Measurements from ENCODE around the gene ALPL.

The ALPL gene

GRCh38 chr1:21532496-21532895, 23.3 kb downstream of the ALPL start:
- DNase-seq, result no peak

DNA sequence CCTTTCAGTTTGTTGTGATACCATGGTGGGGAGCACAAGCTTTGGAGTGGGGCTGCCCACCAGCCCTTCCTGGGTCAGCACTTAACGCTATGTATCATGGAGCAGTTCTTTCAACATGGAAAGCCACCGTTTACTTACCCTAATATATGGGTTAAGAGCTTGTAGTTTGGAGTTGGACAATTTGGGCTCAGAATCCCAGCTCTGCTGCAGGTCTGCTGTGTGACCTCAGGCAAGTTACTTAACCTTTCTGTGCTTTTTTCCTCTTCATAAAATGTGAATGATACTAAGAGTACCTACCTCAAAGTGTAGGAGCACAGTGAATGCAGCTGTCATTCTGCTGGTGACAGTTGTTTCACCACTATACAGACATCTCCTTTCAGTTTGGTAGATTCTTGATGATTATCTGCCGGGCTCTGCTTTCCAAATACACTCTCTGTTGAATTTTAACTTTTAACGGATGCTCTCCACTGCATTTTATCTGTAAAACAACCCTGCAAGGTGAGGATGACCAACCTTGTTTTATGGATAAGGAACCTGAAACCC, 23.8 kb downstream of the ALPL start:
- DNase-seq, result no peak

GRCh38 chr1:21534146-21534545, 24.9 kb downstream of the ALPL start:
- DNase-seq, result no peak

GRCh38 chr1:21534674-21535378, 25.6 kb downstream of the ALPL start:
- peak in 1 of 2 donors; percentile 6 for DNase-seq

DNA sequence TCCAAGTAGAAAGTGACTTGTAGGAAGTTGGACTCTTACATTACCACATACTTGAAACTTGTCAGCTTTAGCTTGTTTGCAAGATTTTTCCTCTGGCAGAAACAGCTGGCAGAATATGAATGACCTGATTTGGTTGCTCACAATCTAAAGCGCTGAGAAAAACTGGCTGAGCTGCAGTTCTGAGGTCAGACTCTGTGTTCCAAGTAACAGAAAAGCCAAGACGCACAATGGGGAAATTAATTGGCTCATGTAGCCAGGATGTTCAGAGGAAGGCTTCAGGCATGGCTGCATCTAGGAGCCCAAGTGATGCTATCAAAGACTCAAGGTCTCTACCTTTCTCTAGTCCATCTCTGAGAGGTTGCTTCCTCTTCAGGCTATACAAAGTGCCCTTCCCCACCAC, 27.0 kb downstream of the ALPL start:
- DNase-seq, result no peak

- DNase-seq, result no peak
Measured at GRCh38 chr1:21537511-21537931, 28.3 kb downstream of the ALPL start.

DNA sequence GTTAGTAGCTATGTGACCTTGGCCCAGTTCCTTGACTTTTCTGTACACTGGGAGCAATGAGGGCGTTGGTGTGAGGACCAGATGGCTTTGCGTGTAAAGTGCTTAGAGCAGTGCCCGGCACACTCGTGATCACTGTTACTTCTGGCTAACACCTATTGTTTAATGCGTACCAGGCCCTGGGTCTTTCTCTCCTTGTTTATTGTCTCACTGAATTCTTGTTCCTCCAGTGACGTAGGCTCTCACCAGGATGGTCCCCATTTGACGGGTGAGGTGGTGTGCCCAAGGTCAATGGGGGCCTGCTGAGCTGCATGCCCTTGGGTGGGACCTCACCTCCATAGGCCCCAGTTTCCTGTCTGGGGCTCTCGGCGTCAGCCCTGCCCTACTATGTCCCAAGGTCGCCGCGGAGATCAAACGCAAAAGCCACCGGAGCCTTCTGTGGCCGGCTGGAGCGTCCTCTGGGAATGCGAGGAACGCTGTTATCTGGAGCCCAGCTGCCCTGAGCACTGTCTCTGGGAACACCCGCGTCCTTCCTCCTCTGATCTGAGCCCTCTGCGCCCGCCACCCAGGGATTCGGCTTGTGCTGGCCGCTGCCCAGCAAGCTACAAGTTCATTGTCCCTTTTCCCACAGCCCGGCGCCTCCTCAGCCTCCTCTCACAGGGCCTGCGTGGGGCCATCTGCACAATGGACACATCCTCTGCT, 28.9 kb downstream of the ALPL start:
- no peak for DNase-seq

GRCh38 chr1:21539933-21540332, 30.7 kb downstream of the ALPL start:
- DNase-seq, result no peak

DNA sequence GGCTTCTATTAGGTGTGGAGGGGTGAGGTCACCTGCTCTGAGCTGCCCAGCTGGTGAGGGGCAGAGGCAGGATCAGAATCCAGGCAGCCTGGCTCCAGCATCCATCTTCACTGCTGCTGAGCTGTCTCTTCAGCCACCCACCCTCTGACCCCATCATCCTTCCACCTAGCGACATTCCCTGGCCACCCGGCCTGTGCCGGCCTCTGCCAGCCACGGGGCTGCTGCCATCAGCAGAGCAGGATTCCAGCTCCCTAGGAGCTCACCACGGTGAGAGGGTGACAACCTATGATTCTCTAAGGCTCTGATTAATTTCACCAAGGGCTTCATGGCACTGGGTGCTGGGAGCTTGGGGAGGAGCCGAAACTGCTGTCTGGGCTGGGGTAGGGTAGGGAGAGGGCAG, 32.1 kb downstream of the ALPL start:
- DNase-seq, result no peak

DNA sequence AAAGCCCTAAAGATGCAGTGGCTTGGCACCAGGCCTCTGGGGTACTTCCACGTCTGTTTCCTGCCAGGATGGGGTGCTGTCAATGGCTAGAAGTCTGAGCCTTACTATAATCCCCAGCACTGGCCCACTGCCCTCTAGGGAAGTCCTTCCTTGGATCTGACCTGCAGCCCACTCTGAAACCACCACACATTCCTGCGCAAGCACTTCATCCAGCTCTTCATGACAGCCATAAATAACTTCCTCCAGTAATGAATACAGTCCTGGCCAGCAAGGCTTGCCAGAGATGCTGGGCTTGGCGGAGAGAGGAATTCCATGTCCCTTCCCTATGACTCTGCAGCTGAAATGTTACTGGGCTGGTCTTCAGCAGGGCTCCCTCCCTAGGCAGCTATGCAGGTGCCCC, 32.6 kb downstream of the ALPL start:
- no peak for DNase-seq

- no peak for DNase-seq
Measured at GRCh38 chr1:21543598-21543997, 34.4 kb downstream of the ALPL start.

DNA sequence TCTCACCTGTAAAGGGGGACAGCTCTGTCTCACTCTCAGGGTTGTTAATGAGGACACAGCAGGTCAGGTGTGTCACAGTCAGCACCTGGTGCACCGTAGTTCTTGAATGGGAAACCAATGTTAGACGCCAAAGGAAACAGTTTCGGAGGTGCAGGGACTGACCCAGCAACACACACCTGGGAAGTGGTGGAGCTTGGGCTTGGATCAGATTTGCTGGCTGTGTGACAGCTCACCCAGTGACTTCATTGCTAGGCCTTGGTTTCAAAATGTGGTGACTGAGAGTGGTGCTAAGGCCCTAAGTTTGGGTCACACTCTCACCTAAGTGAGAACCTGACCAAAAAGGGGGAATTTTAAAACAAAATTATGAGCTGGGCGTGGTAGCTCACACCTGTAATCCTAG, 34.9 kb downstream of the ALPL start:
- no peak for DNase-seq

GRCh38 chr1:21546122-21546825, 37.1 kb downstream of the ALPL start:
- no peak for DNase-seq

- no peak for DNase-seq
Measured at GRCh38 chr1:21547876-21548275, 38.7 kb downstream of the ALPL start.

GRCh38 chr1:21550097-21550496, 40.9 kb downstream of the ALPL start:
- DNase-seq, result no peak

DNA sequence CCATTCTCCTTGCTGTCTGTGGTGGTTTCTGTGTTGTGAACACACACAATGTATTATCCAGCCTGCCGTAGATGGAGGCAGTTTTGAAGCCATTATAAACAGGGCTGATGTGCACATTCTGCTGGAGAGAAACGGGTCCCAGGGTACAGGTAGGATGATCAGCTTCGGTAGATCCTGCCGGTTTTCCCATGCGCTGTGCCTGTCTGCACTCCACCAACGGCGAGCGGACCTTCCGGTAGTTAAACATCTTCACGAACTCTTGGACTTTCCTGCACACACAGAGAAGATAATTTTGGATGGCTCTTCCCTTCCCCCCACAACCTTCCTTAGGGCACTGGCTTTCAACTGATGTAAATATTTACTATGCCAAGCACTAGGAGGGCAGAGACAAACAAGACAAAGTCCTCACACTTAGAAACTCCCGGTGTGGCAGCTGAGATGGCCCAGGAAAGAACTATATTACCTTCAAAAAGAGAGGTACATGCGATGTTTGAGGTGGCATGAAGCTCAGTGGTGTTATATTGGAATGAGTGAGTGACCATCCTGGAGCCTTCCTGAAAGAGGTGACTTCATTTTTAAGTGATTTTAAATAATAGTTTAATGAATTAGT, 41.7 kb downstream of the ALPL start:
- DNase-seq, result no peak

DNA sequence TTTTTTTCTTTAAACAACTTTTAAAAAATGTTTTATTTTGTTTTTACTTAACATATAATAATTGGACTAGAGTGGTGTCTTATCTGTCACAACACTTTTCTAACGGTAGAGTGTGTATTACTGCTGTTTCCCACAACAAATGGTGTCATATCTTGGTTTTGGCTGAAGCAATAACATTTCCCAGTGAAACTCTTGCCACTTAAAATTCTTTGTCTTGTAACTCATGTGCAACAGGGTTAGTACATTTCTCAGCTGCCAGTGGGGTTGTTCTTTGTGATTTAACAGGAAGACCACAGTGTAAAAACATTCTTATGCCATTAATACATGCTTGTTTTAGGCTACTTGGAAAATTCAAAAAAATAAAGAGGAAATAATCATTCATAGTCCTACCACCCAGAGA, 43.5 kb downstream of the ALPL start:
- DNase-seq, result no peak

GRCh38 chr1:21553116-21553926, 44.1 kb downstream of the ALPL start:
- DNase-seq, result no peak

GRCh38 chr1:21559788-21560567, 50.8 kb downstream of the ALPL start:
- no peak for DNase-seq

DNA sequence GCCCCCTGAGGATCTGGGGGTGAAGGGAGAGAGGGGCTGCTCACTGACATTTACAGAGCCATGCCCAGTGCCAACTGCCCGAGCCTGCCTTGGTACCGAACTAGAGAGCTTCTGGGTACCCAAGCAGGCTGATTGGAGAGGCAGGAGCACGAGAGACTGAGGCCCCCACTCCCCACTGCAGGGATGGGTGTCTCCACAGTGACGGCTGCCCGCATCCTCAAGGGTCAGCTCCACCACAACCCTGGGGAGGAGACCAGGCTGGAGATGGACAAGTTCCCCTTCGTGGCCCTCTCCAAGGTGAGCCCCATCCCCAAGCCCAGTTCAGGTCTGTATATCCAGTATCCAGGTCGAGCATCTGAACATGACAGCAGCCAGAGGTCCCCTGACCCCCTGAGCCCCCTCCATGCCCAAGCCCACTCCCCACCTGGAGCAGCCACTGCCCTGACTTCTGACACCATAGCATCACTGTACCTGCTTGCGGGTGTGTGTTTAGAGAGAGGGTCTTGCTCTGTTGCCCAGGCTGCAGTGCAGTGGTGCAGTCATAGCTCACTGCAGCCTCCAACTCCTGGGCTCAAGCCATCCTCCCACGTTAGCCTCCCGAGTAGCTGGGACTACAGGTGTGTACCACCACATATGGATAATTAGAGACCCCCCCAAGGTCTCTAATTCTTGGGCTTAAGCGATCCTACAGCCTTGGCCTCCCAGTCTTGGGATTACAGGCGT, 51.9 kb downstream of the ALPL start:
- no peak for DNase-seq

GRCh38 chr1:21562896-21563295, 53.7 kb downstream of the ALPL start:
- DNase-seq, result no peak

Data from stimulated activated CD4-positive, alpha-beta T cell treated with anti-CD3 and anti-CD28 coated beads, Interleukin-2, amount 100 ng/mL, for 48 hours (primary cell).